ENCODE measurements around the gene FUBP1. TPM values are rescaled to one million over a fixed set of nuclear protein-coding genes. Genes with fewer than 3 reads are reported as not detected.

FUBP1 gene
- total and polyA plus RNA-seq, 9 of the 15 experiments (the other 6 are each of a cell fraction or from before 2014, with no cell fraction given), result 104 to 294 (median 213) TPM

DNA sequence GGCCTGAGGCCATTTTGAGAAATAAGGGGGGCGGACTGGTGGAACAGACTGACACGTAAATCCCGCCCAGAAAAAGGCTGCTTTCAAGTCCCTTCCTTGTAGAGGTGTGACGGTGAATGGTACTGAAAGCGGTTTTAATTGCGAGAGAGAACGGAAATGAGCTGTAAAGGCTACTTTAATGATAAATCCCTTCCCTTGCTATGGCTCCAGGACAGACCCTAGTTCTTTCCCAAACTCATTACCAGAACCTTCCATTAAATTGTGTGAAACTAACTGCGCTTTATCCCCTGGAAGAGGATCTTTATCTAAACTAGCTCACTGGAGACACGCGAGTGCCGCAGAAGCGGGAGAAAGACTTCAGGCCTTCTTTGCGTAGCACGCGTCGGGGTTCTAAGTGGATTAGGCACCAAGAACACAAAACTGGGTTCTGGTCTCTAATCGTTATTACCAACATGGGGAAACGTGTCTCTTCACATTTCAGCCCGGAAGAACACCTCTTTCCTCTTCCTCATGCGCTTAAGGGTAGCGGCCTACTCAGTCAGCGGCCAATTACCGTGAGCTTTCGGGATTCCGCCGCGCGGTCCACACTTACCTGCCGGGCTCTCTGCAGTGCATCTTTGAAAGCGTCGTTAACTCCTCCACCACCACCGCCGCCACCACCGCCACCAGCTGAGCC lies 441 bp downstream of the FUBP1 start (continued):
- TF ChIP-seq THRB (CRISPR knock-in tag; conservative IDR thresholded peaks at IDR 0.05), result 0 out of 2 replicates have a peak, but pooled peaks have one; percentile 11
- no peak for TF ChIP-seq MYC (IDR thresholded peaks at IDR 0.05; ENCODE audit: low read depth, low read length)
- TF ChIP-seq MYC (CRISPR knock-in tag; IDR thresholded peaks at IDR 0.05; ENCODE audit: borderline replicate concordance, low read depth), result peak; percentile 82; the same call in 1 of the 2 replicates
- TF ChIP-seq, protein P1, sequence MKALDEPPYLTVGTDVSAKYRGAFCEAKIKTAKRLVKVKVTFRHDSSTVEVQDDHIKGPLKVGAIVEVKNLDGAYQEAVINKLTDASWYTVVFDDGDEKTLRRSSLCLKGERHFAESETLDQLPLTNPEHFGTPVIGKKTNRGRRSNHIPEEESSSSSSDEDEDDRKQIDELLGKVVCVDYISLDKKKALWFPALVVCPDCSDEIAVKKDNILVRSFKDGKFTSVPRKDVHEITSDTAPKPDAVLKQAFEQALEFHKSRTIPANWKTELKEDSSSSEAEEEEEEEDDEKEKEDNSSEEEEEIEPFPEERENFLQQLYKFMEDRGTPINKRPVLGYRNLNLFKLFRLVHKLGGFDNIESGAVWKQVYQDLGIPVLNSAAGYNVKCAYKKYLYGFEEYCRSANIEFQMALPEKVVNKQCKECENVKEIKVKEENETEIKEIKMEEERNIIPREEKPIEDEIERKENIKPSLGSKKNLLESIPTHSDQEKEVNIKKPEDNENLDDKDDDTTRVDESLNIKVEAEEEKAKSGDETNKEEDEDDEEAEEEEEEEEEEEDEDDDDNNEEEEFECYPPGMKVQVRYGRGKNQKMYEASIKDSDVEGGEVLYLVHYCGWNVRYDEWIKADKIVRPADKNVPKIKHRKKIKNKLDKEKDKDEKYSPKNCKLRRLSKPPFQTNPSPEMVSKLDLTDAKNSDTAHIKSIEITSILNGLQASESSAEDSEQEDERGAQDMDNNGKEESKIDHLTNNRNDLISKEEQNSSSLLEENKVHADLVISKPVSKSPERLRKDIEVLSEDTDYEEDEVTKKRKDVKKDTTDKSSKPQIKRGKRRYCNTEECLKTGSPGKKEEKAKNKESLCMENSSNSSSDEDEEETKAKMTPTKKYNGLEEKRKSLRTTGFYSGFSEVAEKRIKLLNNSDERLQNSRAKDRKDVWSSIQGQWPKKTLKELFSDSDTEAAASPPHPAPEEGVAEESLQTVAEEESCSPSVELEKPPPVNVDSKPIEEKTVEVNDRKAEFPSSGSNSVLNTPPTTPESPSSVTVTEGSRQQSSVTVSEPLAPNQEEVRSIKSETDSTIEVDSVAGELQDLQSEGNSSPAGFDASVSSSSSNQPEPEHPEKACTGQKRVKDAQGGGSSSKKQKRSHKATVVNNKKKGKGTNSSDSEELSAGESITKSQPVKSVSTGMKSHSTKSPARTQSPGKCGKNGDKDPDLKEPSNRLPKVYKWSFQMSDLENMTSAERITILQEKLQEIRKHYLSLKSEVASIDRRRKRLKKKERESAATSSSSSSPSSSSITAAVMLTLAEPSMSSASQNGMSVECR (CRISPR knock-in tag; IDR thresholded peaks at IDR 0.05), result peak; percentile 61; the same call in 1 of the 2 replicates
- no peak for TF ChIP-seq PYGO2 (tag; IDR thresholded peaks at IDR 0.05)
- TF ChIP-seq, protein P2, sequence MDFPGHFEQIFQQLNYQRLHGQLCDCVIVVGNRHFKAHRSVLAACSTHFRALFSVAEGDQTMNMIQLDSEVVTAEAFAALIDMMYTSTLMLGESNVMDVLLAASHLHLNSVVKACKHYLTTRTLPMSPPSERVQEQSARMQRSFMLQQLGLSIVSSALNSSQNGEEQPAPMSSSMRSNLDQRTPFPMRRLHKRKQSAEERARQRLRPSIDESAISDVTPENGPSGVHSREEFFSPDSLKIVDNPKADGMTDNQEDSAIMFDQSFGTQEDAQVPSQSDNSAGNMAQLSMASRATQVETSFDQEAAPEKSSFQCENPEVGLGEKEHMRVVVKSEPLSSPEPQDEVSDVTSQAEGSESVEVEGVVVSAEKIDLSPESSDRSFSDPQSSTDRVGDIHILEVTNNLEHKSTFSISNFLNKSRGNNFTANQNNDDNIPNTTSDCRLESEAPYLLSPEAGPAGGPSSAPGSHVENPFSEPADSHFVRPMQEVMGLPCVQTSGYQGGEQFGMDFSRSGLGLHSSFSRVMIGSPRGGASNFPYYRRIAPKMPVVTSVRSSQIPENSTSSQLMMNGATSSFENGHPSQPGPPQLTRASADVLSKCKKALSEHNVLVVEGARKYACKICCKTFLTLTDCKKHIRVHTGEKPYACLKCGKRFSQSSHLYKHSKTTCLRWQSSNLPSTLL (IDR thresholded peaks at IDR 0.05), result no peak
- no peak for TF ChIP-seq HSF4 (CRISPR knock-in tag; IDR thresholded peaks at IDR 0.05; ENCODE audit: borderline replicate concordance)
- TF ChIP-seq ATF2 (CRISPR knock-in tag; IDR thresholded peaks at IDR 0.05), result no peak
- TF ChIP-seq MCM3 (IDR thresholded peaks at IDR 0.05), result no peak
- TF ChIP-seq VEZF1 (CRISPR knock-in tag; IDR thresholded peaks at IDR 0.05), result peak; percentile 93
- TF ChIP-seq POLR3A (IDR thresholded peaks at IDR 0.05; ENCODE audit: borderline replicate concordance, extremely low read depth, insufficient read depth, insufficient read length), result no peak
- TF ChIP-seq, protein P3, sequence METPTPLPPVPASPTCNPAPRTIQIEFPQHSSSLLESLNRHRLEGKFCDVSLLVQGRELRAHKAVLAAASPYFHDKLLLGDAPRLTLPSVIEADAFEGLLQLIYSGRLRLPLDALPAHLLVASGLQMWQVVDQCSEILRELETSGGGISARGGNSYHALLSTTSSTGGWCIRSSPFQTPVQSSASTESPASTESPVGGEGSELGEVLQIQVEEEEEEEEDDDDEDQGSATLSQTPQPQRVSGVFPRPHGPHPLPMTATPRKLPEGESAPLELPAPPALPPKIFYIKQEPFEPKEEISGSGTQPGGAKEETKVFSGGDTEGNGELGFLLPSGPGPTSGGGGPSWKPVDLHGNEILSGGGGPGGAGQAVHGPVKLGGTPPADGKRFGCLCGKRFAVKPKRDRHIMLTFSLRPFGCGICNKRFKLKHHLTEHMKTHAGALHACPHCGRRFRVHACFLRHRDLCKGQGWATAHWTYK (CRISPR knock-in tag; IDR thresholded peaks at IDR 0.05), result peak; percentile 77; the same call in 1 of the 2 replicates
- no peak for TF ChIP-seq ZNF583 (CRISPR knock-in tag; IDR thresholded peaks at IDR 0.05)
- peak; percentile 38 for TF ChIP-seq GABPA (tag; conservative IDR thresholded peaks at IDR 0.05; ENCODE audit: low read depth)
- TF ChIP-seq CHD2 (IDR thresholded peaks at IDR 0.05; ENCODE audit: low read depth, low read length), result no peak
